Astrocyte (in vitro differentiated cells and primary cell): ENCODE measurements around the gene ATP11A. TPM values are rescaled to one million over a fixed set of nuclear protein-coding genes. Genes with fewer than 3 reads are reported as not detected.

Experiments used
- DNase-seq: peaks from one replicate; pipeline ENCODE4 v3.0.0-alpha.2; 2010; ENCODE audit warnings: low read depth
- FAIRE-seq: peaks from 2 replicates; lab custom pipeline; 2011; peaks lifted over from hg19 to GRCh38; lab: Jason Lieb, UNC
- H2AFZ ChIP-seq: 2 replicates; pipeline ENCODE4 v1.6.0; 2012; ENCODE audit warnings: low read depth, low read length, inconsistent platforms
- H3K27ac ChIP-seq: 2 replicates; pipeline ENCODE4 v1.5.1; 2011; ENCODE audit warnings: low read depth, low read length, inconsistent platforms
- H3K27me3 ChIP-seq: 2 replicates; pipeline ENCODE4 v1.6.0; 2011; ENCODE audit warnings: low read length, inconsistent platforms; ENCODE audit not compliant: insufficient read depth
- H3K36me3 ChIP-seq: 2 replicates; pipeline ENCODE4 v1.5.1; 2011; ENCODE audit warnings: low read length, inconsistent platforms; ENCODE audit not compliant: insufficient read depth
- H3K4me1 ChIP-seq: 2 replicates; pipeline ENCODE4 v1.5.1; 2011; ENCODE audit warnings: low read length, inconsistent platforms; ENCODE audit not compliant: insufficient read depth
- H3K4me2 ChIP-seq: 2 replicates; pipeline ENCODE4 v1.6.0; 2012; ENCODE audit warnings: low read length, inconsistent platforms
- H3K4me3 ChIP-seq: 2 replicates; pipeline ENCODE4 v1.5.1; 2011; ENCODE audit warnings: low read depth, mild to moderate bottlenecking, low read length, inconsistent platforms; ENCODE audit not compliant: insufficient read depth
- H3K79me2 ChIP-seq: 2 replicates; pipeline ENCODE4 v1.6.0; 2012; ENCODE audit warnings: mild to moderate bottlenecking, low read length, inconsistent platforms; ENCODE audit not compliant: insufficient read depth
- H3K9ac ChIP-seq: 2 replicates; pipeline ENCODE4 v1.6.0; 2012; ENCODE audit warnings: mild to moderate bottlenecking, low read length, inconsistent platforms
- H3K9me3 ChIP-seq: 2 replicates; pipeline ENCODE4 v1.5.1; 2012; ENCODE audit warnings: low read depth, mild to moderate bottlenecking, low read length, inconsistent platforms; ENCODE audit not compliant: insufficient read depth
- H4K20me1 ChIP-seq: 2 replicates; pipeline ENCODE4 v1.6.0; 2012; ENCODE audit warnings: low read length, inconsistent platforms; ENCODE audit not compliant: insufficient read depth
- H3K27ac Mint-ChIP-seq: one replicate; pipeline ENCODE4 v1.8.0; 2021; ENCODE audit warnings: mild to moderate bottlenecking, mixed read lengths; ENCODE audit not compliant: unreplicated experiment
- H3K27me3 Mint-ChIP-seq: one replicate; pipeline ENCODE4 v1.8.0; 2021; ENCODE audit warnings: low read depth, mixed read lengths; ENCODE audit not compliant: unreplicated experiment
- H3K36me3 Mint-ChIP-seq: one replicate; pipeline ENCODE4 v1.8.0; 2021; ENCODE audit warnings: low read depth, mixed read lengths; ENCODE audit not compliant: unreplicated experiment
- H3K4me1 Mint-ChIP-seq: one replicate; pipeline ENCODE4 v1.8.0; 2021; ENCODE audit warnings: low read depth, mixed read lengths; ENCODE audit not compliant: unreplicated experiment
- H3K4me3 Mint-ChIP-seq: one replicate; pipeline ENCODE4 v1.8.0; 2021; ENCODE audit warnings: mild to moderate bottlenecking, moderate library complexity, mixed read lengths; ENCODE audit not compliant: unreplicated experiment
- H3K9me3 Mint-ChIP-seq: one replicate; pipeline ENCODE4 v1.8.0; 2021; ENCODE audit warnings: mild to moderate bottlenecking, mixed read lengths; ENCODE audit not compliant: unreplicated experiment
- CTCF ChIP-seq: IDR thresholded peaks from 2 replicates; pipeline ENCODE4 v1.5.1; 2011; ENCODE audit warnings: low read depth, mild to moderate bottlenecking, inconsistent platforms, low read length, moderate library complexity; ENCODE audit not compliant: insufficient read depth
- EZH2 ChIP-seq: IDR thresholded peaks from 2 replicates; pipeline ENCODE4 v1.6.1; 2012; ENCODE audit warnings: mild to moderate bottlenecking, low read length, inconsistent platforms; ENCODE audit not compliant: insufficient read depth
- total RNA-seq: library from RNA; stranded (reverse); gene quantifications from 2 replicates; pipeline ENCODE4 v1.2.1, GENCODE V29; 2021

ATP11A gene
- total RNA-seq, 1 donor from 2014 or later = 38.9 TPM

- no peak overlapping the region for H3K27ac Mint-ChIP-seq
- Histone ChIP-seq H3K27ac (no peak overlapping the region), H3K9ac (peak overlapping the region; percentile 49)
These were observed 196.0 kb downstream of the ATP11A start for GRCh38 chr13:112885782-112886268.

GRCh38 chr13:112887151-112887550 is 197.3 kb downstream of the ATP11A start:
- TF ChIP-seq CTCF (no peak), EZH2 (no peak)
- no peaks in the 10 kb centered on the region for H3K9me3 ChIP-seq
- H2AFZ ChIP-seq = no peak overlapping the region
- H3K9me3 Mint-ChIP-seq = no peaks in the 10 kb centered on the region
- H3K36me3 ChIP-seq = no peaks in the 10 kb centered on the region
- no peak overlapping the region for H3K9ac ChIP-seq
- no peaks in the 10 kb centered on the region for H4K20me1 ChIP-seq
- no peak overlapping the region for H3K4me2 ChIP-seq
- H3K27ac Mint-ChIP-seq = no peak overlapping the region
- H3K36me3 Mint-ChIP-seq = no peaks in the 10 kb centered on the region
- peaks cover 9% of the 10 kb centered on the region for H3K4me1 ChIP-seq
- peaks cover 1% of the 10 kb centered on the region for H3K4me1 Mint-ChIP-seq
- FAIRE-seq (no peak), DNase-seq (no peak)
- H3K4me3 Mint-ChIP-seq = no peak overlapping the region
- H3K27me3 Mint-ChIP-seq = peaks cover 39% of the 10 kb centered on the region
- H3K27me3 ChIP-seq = peaks cover 15% of the 10 kb centered on the region
- H3K79me2 ChIP-seq = no peaks in the 10 kb centered on the region
- H3K4me3 ChIP-seq = no peak overlapping the region
- no peak overlapping the region for H3K27ac ChIP-seq

More at GRCh38 chr13:112885782-112886268, 196.0 kb downstream of the ATP11A start:
- peak overlapping the region; percentile 42 for H3K4me3 ChIP-seq
- H3K27me3 Mint-ChIP-seq = peaks cover 27% of the 10 kb centered on the region
- TF ChIP-seq CTCF (no peak), EZH2 (no peak)
- no peak for FAIRE-seq
- no peaks in the 10 kb centered on the region for H3K36me3 ChIP-seq
- no peaks in the 10 kb centered on the region for H3K79me2 ChIP-seq
- H3K4me1 Mint-ChIP-seq = no peaks in the 10 kb centered on the region
- DNase-seq = peak; percentile 82
- H4K20me1 ChIP-seq = no peaks in the 10 kb centered on the region
- H3K9me3 Mint-ChIP-seq = no peaks in the 10 kb centered on the region
- H3K4me1 ChIP-seq = peaks cover 9% of the 10 kb centered on the region
- H3K9me3 ChIP-seq = no peaks in the 10 kb centered on the region
- H3K4me2 ChIP-seq = peak overlapping the region; percentile 84
- peak overlapping the region; percentile 86 for H2AFZ ChIP-seq
- peaks cover 2% of the 10 kb centered on the region for H3K27me3 ChIP-seq
- no peaks in the 10 kb centered on the region for H3K36me3 Mint-ChIP-seq
- H3K4me3 Mint-ChIP-seq = no peak overlapping the region

- Mint-ChIP-seq H3K4me3 (no peak overlapping the region), H3K4me1 (peaks cover 1% of the 10 kb centered on the region), H3K36me3 (no peaks in the 10 kb centered on the region), H3K9me3 (no peaks in the 10 kb centered on the region), H3K27ac (no peak overlapping the region), H3K27me3 (peaks cover 43% of the 10 kb centered on the region)
- no peak for TF ChIP-seq CTCF
- no peak for TF ChIP-seq EZH2
- FAIRE-seq (no peak), DNase-seq (no peak)
- Histone ChIP-seq H3K4me2 (no peak overlapping the region), H3K9ac (no peak overlapping the region), H3K27ac (no peak overlapping the region), H3K27me3 (peaks cover 19% of the 10 kb centered on the region), H3K79me2 (no peaks in the 10 kb centered on the region), H3K4me1 (peaks cover 9% of the 10 kb centered on the region), H4K20me1 (no peaks in the 10 kb centered on the region), H3K9me3 (no peaks in the 10 kb centered on the region), H2AFZ (no peak overlapping the region), H3K36me3 (no peaks in the 10 kb centered on the region), H3K4me3 (no peak overlapping the region)
These were observed 197.7 kb downstream of the ATP11A start for GRCh38 chr13:112887557-112887991.
